Smooth muscle cell of the brain vasculature (primary cell): ENCODE measurements around the gene GARNL3.

Source experiments
- DNase-seq: peaks from one replicate; pipeline ENCODE4 v3.0.0-alpha.2; 2012; ENCODE audit warnings: low read depth, low spot score

The GARNL3 gene

DNA sequence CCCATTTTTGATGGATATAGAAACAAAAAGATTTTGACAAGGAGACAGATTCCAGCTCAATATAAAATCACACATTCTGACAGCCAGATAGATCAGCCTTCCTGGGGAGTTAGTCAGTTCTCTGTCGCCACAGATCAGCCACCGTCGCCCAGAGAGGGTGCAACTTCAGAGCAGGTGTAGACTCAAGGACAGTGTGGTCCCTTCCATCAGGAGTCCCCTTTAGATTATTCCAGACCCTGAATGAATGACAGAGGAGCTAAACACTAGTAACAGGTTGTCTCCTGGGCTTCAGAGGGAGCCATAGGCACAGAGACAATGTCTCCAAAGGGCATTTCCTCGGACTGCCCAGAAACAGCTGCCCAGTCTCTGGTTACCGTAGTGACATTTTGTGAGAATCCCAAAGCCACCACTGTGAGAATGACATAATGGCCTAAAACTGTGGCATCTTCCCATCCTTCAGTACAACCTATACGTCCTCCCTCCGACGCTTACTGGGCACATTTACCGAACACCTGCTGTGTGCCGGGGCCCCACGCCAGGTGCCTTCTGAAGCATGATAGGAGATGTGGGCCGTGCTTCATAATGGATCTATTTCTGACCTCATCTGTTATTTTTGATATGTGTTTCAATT is 85.0 kb downstream of the GARNL3 start:
- DNase-seq: no peak

DNA sequence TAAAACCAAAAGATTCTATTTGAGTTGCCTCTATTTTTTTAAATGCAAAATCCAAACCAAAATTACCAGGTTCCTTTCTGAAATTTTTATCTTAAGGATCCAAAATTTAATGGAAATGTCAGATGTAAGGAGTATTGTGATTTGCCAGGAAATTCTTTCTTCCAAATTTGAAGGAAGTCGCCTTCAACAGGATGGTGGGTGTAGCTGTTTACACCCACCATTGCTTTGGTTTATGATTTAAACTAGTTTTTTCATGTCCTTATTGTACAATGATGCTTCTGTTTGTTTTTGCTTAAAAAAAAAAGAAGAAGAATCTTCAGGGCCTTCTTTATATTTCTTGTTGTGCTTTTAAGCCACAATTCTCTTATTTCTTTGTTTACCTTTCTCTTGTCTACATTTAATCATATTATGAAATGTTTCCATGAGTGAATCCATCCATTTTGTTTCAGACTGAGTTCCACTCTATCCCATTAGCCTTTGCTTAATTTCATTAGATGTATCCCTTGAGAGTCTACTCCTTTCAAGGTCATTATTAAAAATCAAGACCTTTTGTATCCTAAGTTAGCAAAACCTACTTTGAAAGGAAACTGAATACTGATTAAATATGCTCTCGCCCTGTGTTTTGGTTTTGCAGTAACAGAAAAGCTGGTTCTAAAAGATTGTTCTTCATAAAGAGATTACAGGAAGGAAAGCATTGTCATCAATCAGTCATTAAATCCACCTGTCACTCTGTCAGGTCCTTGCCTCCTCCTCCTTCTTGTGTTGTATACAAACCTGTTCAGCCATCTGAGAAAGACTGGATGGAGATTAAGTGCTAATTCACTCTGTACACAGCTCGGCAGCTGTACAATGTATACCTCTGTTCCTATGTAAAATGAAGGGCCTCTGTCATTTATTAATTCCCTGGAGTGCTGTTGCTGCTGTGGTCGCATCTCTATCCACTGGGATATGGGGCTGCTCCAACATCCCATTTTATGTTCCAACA is 86.9 kb downstream of the GARNL3 start:
- DNase-seq: no peak

DNA sequence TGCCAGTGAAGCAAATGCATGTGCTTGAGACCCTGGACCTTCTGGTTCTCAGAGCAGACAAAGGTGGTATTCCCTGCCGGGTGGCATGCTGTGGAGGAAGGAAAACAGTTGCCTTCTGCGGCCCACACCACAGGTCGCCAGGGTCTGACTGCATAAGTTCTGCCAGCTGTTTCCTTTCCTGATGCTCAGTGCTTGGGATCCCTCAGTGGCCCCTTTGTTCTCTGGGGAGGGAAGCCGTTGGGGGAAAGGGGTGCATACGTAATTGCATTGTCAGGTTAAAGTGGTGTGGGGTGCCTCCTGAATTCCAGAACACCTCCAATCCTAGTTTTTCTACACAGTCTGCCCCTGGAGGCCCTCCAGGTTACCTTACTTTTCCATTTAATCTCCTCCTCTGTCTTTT is 89.3 kb downstream of the GARNL3 start:
- DNase-seq: no peak

DNA sequence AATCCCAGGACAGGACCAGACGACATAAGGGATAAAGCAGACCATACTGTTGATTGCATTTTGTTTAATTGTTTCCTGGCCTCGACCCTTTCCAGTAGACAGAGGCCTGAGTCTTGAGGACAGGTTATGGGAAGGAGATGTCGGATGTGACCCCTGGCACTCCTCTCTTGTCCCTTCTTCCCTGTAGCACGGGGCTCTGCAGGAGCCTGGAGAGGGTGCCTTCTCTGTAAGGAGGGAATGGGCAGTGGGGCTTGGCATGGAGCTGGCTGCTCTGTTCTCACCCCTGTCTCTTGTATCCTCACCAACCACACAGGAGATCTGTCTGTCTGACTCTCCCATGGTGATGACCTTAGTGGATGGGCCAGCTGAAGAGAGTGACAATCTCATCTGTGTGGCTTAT is 92.3 kb downstream of the GARNL3 start:
- no peak for DNase-seq

DNA sequence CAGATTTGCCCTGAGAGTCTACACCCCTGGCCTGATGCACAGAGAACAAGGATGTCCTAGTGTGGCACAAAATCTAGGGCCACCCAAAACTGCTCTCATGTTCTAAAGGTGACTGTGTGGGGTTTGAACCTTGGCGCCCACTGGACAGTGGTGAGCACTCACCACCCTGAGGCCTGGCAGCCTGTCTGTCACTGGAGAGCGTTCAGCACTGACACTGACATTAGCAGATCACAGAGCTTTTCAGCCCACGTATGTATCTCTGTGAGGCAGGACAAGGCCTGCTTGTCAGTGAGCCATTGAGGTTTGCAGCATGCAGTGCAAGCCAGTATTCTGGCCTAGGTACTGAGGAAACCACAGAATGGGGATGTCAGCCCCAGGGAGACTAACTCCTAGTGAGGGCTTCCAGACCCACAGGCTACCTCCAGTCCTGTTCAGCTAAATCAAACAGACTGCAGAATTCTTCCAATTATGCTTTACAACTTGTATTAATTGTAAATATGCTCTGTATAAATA is 93.5 kb downstream of the GARNL3 start:
- DNase-seq: no peak

DNA sequence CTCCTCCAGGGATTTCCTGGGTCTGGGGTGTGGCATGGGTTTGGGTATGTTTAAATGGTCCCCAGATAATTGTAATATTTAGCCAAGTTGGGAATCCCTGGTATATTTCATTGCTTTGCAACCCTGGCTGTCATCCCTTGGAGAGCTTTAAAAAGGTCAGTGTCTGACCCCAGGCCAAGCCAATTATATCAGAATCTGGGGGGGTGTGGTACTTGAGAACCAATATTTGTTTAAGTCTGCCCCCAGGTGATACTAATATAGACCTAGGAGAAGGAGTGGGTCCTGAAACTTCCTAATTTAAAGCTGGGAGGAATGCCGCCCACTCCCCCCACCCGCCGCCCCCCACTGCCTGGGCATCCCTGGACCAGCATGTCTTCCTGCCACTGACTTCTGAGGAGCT is 94.2 kb downstream of the GARNL3 start:
- no peak for DNase-seq

DNA sequence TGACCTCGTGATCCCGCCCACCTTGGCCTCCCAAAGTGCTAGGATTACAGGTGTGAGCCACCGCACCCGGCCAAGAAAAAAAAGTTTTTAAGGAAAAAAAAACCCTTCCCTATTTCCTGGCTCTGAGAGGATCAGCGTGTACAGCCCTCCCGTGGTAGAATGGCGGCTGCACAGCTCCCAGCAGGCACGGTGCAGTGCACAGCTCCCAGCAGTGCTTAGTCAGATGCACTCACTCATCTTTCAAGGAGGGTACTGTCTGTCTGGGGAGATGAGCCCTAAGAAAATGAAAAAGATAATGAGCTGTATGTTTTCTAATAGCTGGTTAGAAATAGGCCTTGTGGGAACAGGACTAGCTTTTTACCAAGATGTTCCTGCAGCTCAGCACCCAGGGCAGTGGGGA is 95.7 kb downstream of the GARNL3 start:
- no peak for DNase-seq

DNA sequence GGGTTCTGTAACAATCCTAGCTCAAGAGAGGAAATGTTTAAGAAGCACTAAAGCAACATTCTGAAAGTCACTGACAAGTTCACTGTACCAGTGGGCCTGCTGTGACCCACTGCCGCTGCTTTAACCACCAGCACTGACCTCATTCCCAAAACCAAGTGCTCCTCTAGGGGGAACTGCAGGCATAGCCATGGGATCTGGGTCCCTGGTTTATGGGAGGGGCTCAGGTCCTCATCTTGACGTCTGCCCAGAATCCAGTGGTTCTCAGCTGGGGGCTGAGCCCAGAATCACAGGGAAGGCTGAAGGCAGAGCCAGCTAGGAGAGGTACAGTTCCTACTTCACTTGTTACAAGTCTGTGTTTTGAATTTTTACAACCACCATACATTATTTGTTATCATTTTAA is 96.3 kb downstream of the GARNL3 start:
- peak; percentile 50 for DNase-seq

DNA sequence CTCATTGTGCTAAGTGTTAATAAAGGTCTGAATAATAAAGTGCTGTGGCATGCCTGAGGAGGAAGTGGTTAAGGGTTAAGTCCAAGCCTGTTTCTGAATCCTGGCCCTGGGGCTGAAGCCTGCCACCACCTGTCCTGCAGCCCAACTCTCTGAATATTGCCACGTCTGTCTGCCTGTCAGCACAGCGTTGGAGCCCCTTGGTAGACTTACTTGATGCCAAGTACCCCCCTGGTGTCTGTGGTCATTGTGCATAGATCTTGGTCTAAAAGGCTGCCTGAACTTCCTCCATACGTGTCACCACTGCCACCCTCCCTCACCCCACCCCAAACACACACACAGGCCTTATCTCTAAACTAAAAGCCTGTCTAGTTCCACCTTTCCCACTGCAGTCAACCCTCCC is 97.0 kb downstream of the GARNL3 start:
- no peak for DNase-seq

DNA sequence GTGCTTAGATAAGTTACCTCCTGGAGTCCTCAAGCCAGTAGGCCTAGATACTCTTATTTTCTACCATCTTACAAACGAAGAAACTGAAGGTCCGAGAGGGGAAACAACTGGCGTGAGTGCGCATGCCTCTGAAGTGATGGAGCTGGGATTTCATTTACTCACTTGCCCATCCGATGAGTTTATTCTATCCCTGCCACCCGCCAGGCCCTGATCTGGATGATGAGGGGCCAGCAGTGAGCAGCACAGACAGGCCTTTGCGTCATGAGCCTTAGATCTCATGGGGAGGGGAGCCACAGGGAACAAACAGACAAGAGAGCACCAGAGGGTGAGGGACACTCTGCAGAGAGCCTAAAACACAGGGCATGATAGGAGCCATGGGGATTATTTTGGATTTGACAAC is 98.3 kb downstream of the GARNL3 start:
- DNase-seq: no peak

DNA sequence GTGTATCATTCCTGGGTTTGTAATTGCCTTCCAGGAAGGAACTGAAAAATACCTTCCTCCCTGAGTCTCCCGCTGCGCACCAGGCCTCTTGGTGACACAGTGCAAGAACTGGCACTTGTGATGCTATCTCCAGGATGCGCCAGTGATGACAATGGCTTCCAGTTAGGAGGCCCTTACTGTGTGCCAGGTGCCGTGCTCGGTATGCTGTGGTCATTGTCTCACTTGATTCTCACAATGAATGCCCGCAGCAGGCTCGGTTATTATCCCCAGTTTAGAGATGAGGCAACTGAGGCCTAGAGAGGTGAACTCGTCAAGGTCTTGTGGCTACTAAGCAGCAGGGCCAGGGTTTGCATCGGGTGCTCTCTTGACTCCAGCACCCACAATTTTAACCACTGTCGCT is 100.9 kb downstream of the GARNL3 start:
- DNase-seq: no peak

DNA sequence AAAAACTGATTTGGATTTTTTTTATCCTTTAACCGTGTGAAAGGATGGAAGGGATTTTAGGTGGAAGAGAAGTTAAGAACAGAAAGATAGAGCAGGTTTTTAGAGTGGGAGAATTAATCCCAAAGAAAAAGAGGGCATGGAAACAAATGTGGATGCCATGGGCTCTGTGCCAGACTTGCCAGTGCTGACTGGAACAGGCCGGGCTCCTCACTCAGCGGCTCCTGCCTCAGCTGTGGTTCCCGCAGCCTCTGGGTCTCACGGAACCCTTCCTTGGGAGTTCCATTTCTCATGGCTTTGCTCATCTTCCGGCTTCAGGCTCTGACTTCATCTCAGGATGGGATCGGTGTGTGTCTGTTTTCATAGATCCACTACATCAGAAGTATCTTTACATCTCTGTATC is 102.0 kb downstream of the GARNL3 start:
- DNase-seq: no peak

DNA sequence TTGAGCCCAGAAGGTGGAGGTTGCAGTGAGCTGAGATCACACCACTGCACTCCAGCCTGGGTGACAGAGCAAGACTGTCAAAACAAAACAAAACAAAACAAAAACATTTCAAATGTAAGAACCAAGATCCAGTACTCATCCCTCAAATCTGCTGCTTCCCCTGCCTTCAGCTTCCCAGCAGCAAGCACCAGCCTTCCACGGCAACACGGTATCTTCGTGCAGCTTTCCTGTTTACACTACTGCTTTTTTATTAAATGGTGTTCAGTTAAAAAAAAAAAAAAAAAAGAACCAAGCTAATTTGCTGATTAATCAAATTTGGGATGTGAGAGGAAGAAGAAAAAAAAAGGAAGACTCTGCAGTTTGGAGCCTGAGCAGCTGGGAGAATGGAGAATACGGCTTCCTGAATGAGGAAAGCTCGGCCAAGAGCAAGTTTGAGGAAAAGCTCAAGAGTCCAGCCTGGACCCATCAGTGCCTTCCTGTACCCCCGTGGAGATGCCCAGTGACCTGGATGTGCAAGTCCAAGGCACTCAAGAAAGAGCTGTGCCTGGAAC is 104.4 kb downstream of the GARNL3 start:
- no peak for DNase-seq

DNA sequence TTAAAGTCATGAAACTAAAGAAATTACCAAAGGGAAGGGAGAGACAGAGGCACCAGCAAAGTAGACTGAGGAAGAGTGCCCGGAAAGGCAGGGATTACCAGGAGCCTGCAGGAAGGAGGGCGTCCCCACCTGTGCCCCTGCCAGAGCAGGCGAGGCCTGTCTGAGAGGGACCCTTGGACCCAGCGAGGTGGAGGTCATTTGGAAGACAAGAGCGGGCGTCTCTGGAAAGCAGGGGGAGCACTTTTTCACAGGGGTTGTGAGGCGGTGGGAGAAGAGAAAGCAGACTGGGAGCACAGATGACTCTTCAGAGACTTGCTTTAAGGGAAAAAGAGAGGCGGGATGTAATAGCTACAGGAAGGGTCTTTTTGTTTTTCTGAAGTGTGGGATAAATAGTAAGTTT is 104.9 kb downstream of the GARNL3 start:
- DNase-seq: no peak

DNA sequence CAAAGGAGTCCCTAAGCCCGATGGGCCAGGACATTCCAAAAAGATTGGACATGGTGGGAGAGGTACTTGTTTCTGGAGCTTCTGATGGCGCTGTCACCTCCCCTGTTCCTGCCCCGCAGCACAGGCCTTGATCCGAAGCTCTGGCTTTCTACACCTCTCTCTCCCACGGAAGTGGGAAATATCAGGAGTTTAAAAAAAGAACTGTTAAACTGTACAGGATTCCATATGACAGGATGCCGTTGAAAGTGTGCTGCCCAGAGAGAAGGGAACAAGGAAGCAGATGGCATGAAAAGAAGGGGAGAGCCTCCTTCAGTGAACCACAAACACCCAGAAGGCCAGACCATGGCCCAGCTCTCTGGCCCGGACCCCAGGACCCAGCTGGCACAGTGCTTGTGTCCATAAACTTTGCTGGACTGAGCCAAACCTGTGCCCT is 105.6 kb downstream of the GARNL3 start:
- DNase-seq: no peak

DNA sequence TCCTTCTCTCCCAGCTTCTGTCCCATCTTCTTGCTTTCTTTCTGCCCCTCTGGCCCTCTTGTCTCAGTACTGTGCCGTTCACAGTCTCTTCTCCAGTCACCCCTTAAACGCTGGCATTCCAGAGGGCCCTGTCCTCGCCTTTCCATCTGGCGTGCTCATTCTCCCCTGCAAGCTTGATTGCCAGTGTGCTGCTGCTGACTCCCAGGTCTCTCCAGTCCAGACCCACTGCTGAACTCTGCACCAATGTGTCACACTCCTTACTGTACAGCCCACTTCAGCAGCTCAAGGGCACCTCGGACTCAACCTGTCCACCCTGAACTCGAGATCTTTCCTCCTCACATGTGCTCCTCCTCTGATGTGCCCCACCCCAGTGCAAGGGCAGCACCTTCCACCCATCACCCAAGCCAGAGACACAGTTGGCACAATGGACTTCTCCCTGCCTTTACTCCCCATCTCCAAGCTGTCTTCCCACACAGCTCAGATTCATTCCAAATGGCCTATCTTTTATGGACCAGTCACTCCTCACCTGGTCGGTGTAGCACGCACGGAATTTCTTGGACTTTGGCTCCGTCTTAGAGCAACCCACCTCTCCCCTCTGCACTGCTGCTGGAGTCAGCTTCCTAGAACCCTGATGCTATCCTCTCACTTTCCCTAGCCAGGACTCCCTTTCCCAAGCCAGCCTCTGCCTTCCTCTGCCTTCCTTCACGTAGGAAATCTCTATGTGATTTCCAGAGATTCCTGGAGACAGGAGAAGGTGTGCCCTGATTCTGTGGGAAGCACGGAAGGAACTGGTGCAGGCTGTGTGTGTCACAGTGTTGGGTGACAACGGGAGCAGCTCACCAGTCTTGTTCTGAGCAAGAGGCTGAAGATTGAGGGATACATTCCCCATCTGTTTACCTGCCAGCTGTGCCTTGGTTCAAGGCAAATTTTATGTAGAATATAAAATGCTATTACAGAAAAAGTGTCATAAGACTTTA is 106.4 kb downstream of the GARNL3 start:
- DNase-seq: no peak

DNA sequence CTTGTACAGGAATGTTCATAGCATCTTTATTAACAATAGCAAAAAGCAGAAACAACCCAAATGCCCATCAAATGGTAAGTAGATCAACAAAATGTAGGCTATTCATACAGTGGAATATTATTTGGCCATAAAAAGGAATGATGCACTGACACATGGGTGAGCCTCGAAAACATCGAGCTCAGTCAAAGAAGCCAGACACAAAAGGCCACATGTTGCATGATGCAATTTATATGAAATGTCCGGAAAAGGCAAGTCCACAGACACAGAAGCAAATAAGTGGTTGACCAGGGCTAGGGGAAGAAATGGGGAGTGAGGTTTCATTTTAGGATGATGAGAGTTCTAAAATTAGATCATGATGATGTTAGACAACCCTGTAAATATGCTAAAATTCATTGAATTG is 115.9 kb downstream of the GARNL3 start:
- no peak for DNase-seq

DNA sequence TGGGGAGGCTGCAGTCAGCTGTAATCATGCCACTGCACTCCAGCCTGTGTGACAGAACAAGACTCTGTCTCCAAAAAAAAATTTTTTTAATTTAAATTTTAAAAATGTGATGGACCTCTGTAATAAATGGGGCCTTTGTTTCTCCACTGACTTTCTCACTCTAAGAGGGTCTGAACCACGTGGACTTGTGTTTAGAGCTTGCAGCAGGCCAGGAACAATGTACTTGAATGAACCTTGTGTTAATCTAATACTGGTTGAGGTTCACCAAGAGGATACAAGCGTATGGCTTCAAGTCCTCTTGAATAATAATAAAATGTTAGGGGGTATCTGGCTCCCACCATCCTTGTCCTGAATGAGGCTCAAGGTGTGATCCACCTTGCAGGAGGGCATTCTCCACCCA is 118.0 kb downstream of the GARNL3 start:
- no peak for DNase-seq

DNA sequence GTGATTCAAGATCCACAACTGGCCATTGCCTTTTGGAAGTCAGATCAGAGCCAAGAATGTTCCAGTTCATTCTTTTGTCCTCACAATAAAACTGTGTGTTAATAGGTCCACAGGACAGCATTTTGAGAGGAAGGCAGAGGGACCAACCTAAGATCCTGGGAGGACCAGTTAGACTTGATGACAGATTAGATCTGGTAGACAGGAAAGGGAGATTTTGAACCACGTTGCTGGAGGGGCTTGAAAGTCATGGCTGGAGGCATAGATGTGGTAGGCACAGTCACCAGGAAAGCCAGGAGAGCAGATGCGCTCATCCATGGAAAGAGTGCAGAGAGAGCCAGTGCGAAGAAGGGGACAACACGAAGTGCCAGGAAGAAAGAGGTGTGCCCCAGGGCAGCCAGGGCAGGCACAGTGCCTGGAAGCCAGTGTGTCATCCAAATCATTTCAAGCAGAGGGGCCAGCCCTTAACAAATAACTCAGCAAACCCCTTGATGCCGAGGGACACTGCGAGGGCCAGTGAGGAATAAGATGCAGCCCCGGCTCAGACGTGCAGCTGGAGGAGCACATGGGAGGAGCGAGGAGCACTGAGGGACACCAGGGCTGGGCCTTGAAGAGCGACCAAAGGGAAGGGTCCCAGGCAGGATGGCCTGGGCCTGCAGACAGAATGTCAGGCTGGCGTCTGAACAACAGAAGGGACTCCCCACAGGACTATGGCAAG is 119.6 kb downstream of the GARNL3 start:
- no peak for DNase-seq

DNA sequence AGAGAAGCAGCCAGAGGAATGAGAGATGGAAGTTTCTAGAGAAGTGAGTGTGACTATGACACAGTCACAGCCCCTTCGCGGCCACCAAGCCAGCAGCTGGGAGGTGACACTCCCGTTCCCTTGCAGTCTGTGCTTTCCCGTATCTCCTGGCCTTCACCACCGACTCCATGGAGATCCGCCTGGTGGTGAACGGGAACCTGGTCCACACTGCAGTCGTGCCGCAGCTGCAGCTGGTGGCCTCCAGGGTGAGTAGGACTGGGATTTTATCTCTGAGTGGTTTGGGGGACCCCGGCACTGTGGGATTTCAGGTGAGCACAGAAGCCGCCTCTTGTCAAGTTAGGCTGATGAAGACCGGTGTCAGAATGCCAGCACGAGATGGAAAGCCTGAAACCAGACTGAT is 120.3 kb downstream of the GARNL3 start:
- DNase-seq: no peak

DNA sequence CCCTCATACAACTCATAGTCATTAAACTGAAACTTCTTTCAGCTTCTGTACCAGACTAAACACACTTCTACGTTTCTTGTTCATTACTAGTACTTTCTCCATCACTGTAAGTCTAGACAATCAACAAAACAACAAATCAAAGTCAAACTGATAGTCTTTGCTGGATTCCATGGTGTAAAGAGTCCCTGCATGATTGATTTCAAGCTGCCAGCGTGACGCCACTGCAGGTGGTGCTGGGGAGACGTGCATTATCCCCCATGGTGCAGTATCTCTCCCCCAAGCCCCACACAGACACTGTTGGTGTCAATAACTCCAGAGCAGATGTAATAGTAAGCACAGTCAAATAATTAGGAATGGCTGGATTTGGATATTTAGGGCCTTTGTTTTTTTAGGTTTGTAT is 121.7 kb downstream of the GARNL3 start:
- no peak for DNase-seq
